Panc1 (cell line): Measurements from ENCODE around the gene MOAP1. TPM values are rescaled to one million over a fixed set of nuclear protein-coding genes. Genes with fewer than 3 reads are reported as not detected.
"Not testable (repeated sequence)": the region's sequence is repeated elsewhere in the genome, so short reads cannot be mapped to it uniquely, and the experiment has no call there.

Experiments used
- ATAC-seq: fragments of 200-7000 bp; cut with Tn5 transposase; 2 replicates; pipeline ENCODE4 v1.9.1; 2020; ENCODE audit warnings: mild to moderate bottlenecking, moderate library complexity
- BruUV-seq: library from RNA; stranded (reverse); fragments of 400-500 nt; replicated peaks from 2 replicates; lab custom pipeline; 2021; lab: Mats Ljungman, UMichigan
- CTCF ChIA-PET: fragments of 300-600 bp; sonication (Branson Sonifier 250); formaldehyde crosslinking; loops from one replicate; lab custom pipeline; 2022; ENCODE audit warnings: antibody characterized with exemption; lab: Charles Lee
- POLR2A ChIA-PET: fragments of 300-600 bp; sonication (Branson Sonifier 250); formaldehyde crosslinking; loops from one replicate; lab custom pipeline; 2022; ENCODE audit warnings: antibody characterized with exemption; lab: Charles Lee
- DNase-seq: peaks from one replicate; pipeline ENCODE4 v3.0.0-alpha.2; 2010; ENCODE audit warnings: low read depth, low spot score
- H3K27ac ChIP-seq: 2 replicates; pipeline ENCODE4 v1.5.1; 2011; ENCODE audit warnings: mild to moderate bottlenecking, low read length, inconsistent platforms
- H3K27me3 ChIP-seq: fragments of 200-500 bp; sonication (Bioruptor generic); 2 replicates; pipeline ENCODE4 v1.6.0; 2014; ENCODE audit warnings: low read length, inconsistent platforms; ENCODE audit not compliant: control insufficient read depth, insufficient read depth
- H3K36me3 ChIP-seq: fragments of 200-500 bp; sonication (Bioruptor generic); 2 replicates; pipeline ENCODE4 v1.5.1; 2014; ENCODE audit warnings: inconsistent platforms, mild to moderate bottlenecking, low read length, moderate library complexity; ENCODE audit not compliant: control insufficient read depth, insufficient read depth
- H3K4me1 ChIP-seq: 2 replicates; pipeline ENCODE4 v1.5.1; 2011; ENCODE audit warnings: inconsistent platforms, mild to moderate bottlenecking, low read length, moderate library complexity; ENCODE audit not compliant: control insufficient read depth, insufficient read depth
- H3K4me3 ChIP-seq, 2 experiments: 2 replicates each; pipeline ENCODE4 v1.5.1; 2011 to 2012; ENCODE audit warnings: low read depth in 2 of 2, low read length in 2 of 2, mild to moderate bottlenecking in 2 of 2, inconsistent platforms in 1 of 2, moderate library complexity in 1 of 2
- H3K9me3 ChIP-seq: fragments of 200-500 bp; sonication (Bioruptor generic); 2 replicates; pipeline ENCODE4 v1.5.1; 2014; ENCODE audit warnings: low read depth, mild to moderate bottlenecking, inconsistent platforms, low read length, moderate library complexity; ENCODE audit not compliant: control insufficient read depth, insufficient read depth
- CTCF ChIP-seq: fragments of 450-650 bp; IDR thresholded peaks from 2 replicates; pipeline ENCODE4 v1.5.1; 2017; ENCODE audit warnings: mild to moderate bottlenecking
- POLR2AphosphoS5 ChIP-seq: IDR thresholded peaks from 2 replicates; pipeline ENCODE4 v1.6.1; 2012; ENCODE audit warnings: mild to moderate bottlenecking, low read depth, low read length, moderate library complexity
- REST ChIP-seq, 2 experiments: IDR thresholded peaks; 2 replicates each; pipeline ENCODE4 v1.6.1; 2011 to 2012; ENCODE audit warnings: low read depth in 2 of 2, control low read depth in 1 of 2, low read length in 1 of 2, mild to moderate bottlenecking in 1 of 2, moderate library complexity in 1 of 2; ENCODE audit not compliant: insufficient read depth in 1 of 2
- SIN3A ChIP-seq: IDR thresholded peaks from 2 replicates; pipeline ENCODE4 v1.6.1; 2012; ENCODE audit warnings: low read depth, mild to moderate bottlenecking, low read length, moderate library complexity, borderline replicate concordance; ENCODE audit not compliant: insufficient read depth
- TCF7L2 ChIP-seq: IDR thresholded peaks from 2 replicates; pipeline ENCODE4 v1.6.1; 2011; ENCODE audit warnings: mild to moderate bottlenecking, low read depth, low read length, inconsistent platforms
- in situ Hi-C: cut with HindIII; loops from 2 replicates; pipeline ENCODE4 v1.10.0; 2016; ENCODE audit warnings: low sequenced_read_pairs, low pct_unique_long_range_greater_than_20kb
- intact Hi-C: fragments of 100-400 bp; cut with micrococcal nuclease; formaldehyde crosslinking; loops from one replicate; pipeline ENCODE4 v1.10.0; 2022; ENCODE audit not compliant: unreplicated experiment
- total RNA-seq: library from RNA; stranded (reverse); gene quantifications from one replicate; pipeline ENCODE4 v1.2.1, GENCODE V29; 2021; ENCODE audit not compliant: unreplicated experiment

Gene MOAP1
- total RNA-seq, 1 experiment from 2014 or later, result 6.9 TPM

- CTCF ChIA-PET, result no interaction called here
- H3K4me3 ChIP-seq, result no peak overlapping the region
- no TSS peak for BruUV-seq
- no peaks in the 10 kb centered on the region for H3K36me3 ChIP-seq
- in situ Hi-C loops, result no loop called here
- POLR2A ChIA-PET, result no interaction called here
- no peaks in the 10 kb centered on the region for H3K9me3 ChIP-seq
- TF ChIP-seq CTCF, result no peak
- no peak for TF ChIP-seq SIN3A
- no peak for TF ChIP-seq POLR2AphosphoS5
- TF ChIP-seq TCF7L2, result no peak
- no peak for TF ChIP-seq REST (IDR thresholded peaks at IDR 0.05; ENCODE audit: insufficient read depth in 1 of 2, low read depth in 2 of 2, low read length in 1 of 2)
- H3K27ac ChIP-seq, result no peak overlapping the region
- intact Hi-C loops, result no loop called here
- no peaks in the 10 kb centered on the region for H3K27me3 ChIP-seq
- DNase-seq (no peak), ATAC-seq (no peak)
- no peaks in the 10 kb centered on the region for H3K4me1 ChIP-seq
Observed at GRCh38 chr14:93175492-93175891, 9.2 kb downstream of the MOAP1 start.

- in situ Hi-C loops, intact Hi-C loops, H3K27ac ChIP-seq, H3K36me3 ChIP-seq, DNase-seq, H3K4me3 ChIP-seq, H3K27me3 ChIP-seq, H3K9me3 ChIP-seq, BruUV-seq, CTCF ChIA-PET, H3K4me1 ChIP-seq, ATAC-seq, POLR2A ChIA-PET: not testable (repeated sequence)
Observed at GRCh38 chr14:93174731-93175130, 10.0 kb downstream of the MOAP1 start.

GRCh38 chr14:93173943-93174395, 10.7 kb downstream of the MOAP1 start:
- no peaks in the 10 kb centered on the region for H3K36me3 ChIP-seq
- no peak for DNase-seq
- intact Hi-C loops, result no loop called here
- no peaks in the 10 kb centered on the region for H3K4me1 ChIP-seq
- no peak overlapping the region for H3K4me3 ChIP-seq
- no peak for TF ChIP-seq REST (IDR thresholded peaks at IDR 0.05; ENCODE audit: insufficient read depth in 1 of 2, low read depth in 2 of 2, low read length in 1 of 2)
- no peak for TF ChIP-seq CTCF
- TF ChIP-seq TCF7L2, result no peak
- TF ChIP-seq POLR2AphosphoS5, result no peak
- BruUV-seq, result no TSS peak
- in situ Hi-C loops, result no loop called here
- no peaks in the 10 kb centered on the region for H3K9me3 ChIP-seq
- ChIA-PET POLR2A (no interaction called here), CTCF (no interaction called here)
- no peak overlapping the region for H3K27ac ChIP-seq
- H3K27me3 ChIP-seq, result no peaks in the 10 kb centered on the region
- no peak for ATAC-seq
